Adrenal gland (tissue), 19 donors: ENCODE measurements around the gene PZP. TPM values are rescaled to one million over a fixed set of nuclear protein-coding genes. Genes with fewer than 3 reads are reported as not detected.

Source experiments
- DNase-seq, 7 donors: peaks; one replicate each; pipeline ENCODE4 v3.0.0-alpha.2; 2019 to 2020
- H3K27ac ChIP-seq, 5 donors: fragments of 200-600 bp; sonication (generic) in 4 of 5; 1 replicate in 3 of 5; 2 replicates in 2 of 5; pipeline versions ENCODE4 v1.5.1 to v1.8.0; 2016 to 2020; ENCODE audit warnings: mild to moderate bottlenecking in 1 of 5
- H3K27me3 ChIP-seq: fragments of 200-600 bp; 2 replicates; pipeline ENCODE4 v1.8.0; 2021
- H3K36me3 ChIP-seq, 2 donors: fragments of 200-600 bp; replicated peaks in 1 of 2; 1 replicate in 1 of 2; 2 replicates in 1 of 2; pipeline versions ENCODE4 v1.5.1 to v1.8.0; 2018 to 2022
- H3K4me1 ChIP-seq, 2 donors: fragments of 200-600 bp; replicated peaks in 1 of 2; 1 replicate in 1 of 2; 2 replicates in 1 of 2; pipeline versions ENCODE4 v1.5.1 to v1.8.0; 2018 to 2021
- H3K4me3 ChIP-seq, 4 donors: fragments of 200-600 bp; sonication (generic) in 3 of 4; one replicate each; pipeline ENCODE4 v1.5.1; 2016 to 2018
- H3K9me3 ChIP-seq, 3 donors: fragments of 200-600 bp; sonication (generic) in 1 of 3; replicated peaks in 1 of 3; 1 replicate in 2 of 3; 2 replicates in 1 of 3; pipeline versions ENCODE4 v1.5.1 to v1.8.0; 2016 to 2021
- CTCF ChIP-seq, 6 experiments: fragments of 450-650 bp in 4 of 6; fragments of 200-600 bp in 2 of 6; sonication (generic) in 1 of 6; IDR thresholded peaks; 1 replicate in 5 of 6; 2 replicates in 1 of 6; pipeline versions ENCODE4 v1.5.1 to v1.8.0; 2016 to 2021; ENCODE audit warnings: antibody characterized with exemption in 6 of 6, mild to moderate bottlenecking in 2 of 6, moderate library complexity in 1 of 6
- POLR2A ChIP-seq, 2 donors: fragments of 450-650 bp; IDR thresholded peaks; one replicate each; pipeline ENCODE4 v1.6.1; 2017; ENCODE audit warnings: antibody characterized with exemption in 2 of 2, mild to moderate bottlenecking in 2 of 2, moderate library complexity in 1 of 2
- WGBS, 4 donors: extraction: QIAGEN DNeasy Blood & Tissue Kit in 2 of 4; methylation state at CpG; one replicate each; pipeline versions ENCODE4 v1.1.5 to v1.1.7; 2013 to 2017; 5-methylcytosine and 5-hydroxymethylcytosine counted together
- intact Hi-C, 2 donors: fragments of 100-400 bp; cut with DNase I; formaldehyde crosslinking; loops; one replicate each; pipeline versions ENCODE4 v1.14.1 to v1.15.0; 2022 to 2023
- long read RNA-seq, 10 donors: library from polyadenylated mRNA in 3 of 10; unstranded in 2 of 10; stranded (forward) in 1 of 10; transcript quantifications; one replicate each; pipeline ENCODE4 v2.0.0 and lab custom pipeline, GENCODE V29; 2021 to 2026
- polyA plus RNA-seq, 3 donors: library from polyadenylated mRNA; stranded (reverse); fragments of 200-250 nt in 2 of 3; fragments of 350-450 nt in 1 of 3; fragmentation: Illumina TruSeq in 1 of 3; extraction: RNeasy Lipid Tissue Mini Kit (QIAGEN cat#74804) in 1 of 3; gene quantifications; one replicate each; pipeline ENCODE4 v1.2.3, GENCODE V29; 2013 to 2014
- total RNA-seq, 9 donors: library from RNA; depleted of rRNA in 4 of 9; stranded (reverse); fragments of >200 nt in 4 of 9; fragments of 120-200 nt in 1 of 9; fragmentation: NEBNext Ultra II Directional in 1 of 9; extraction: Animal tissue kit (Norgen Biotek cat#: 25700) in 1 of 9; gene quantifications; one replicate each; pipeline versions ENCODE4 v1.1.0 to v1.2.4, GENCODE V29; 2013 to 2023
- donor health status: healthy with polysubstance abuse.
- donor health status: Bipolar disorder and iron deficiency.
- donor health status: DM: yes; HTN: yes; CAD: no.
- donor health status: DM: no; HTN: no; CAD: no.
- donor health status: DM: no; HTN: no; CAD: no.
- donor health status: DM: yes; HTN: yes; CAD: no.

Gene PZP
- total RNA-seq (under 1 TPM in 7 of 9 donors, not detected in 2; 0.08 to 0.95 (median 0.44) TPM), polyA plus RNA-seq (under 1 TPM; 0.17 to 0.70 (median 0.24) TPM)
- long read RNA-seq, donor 1, result 0 reads
- long read RNA-seq, donor 2, result 0 reads
- long read RNA-seq, donor 3, result 0 reads
- long read RNA-seq, donor 4, result 0 reads
- long read RNA-seq, donor 5, result 0 reads
- long read RNA-seq, donor 6, result 0 reads
- long read RNA-seq, donor 7, result 0 reads
- long read RNA-seq, donor 8, result 0 reads
- long read RNA-seq, donor 9, result 0 reads
- long read RNA-seq, donor 10, result 0 reads

- WGBS, 4 donors, result 89 to 94% (median 92%) methylated on average over 3 of the region's 3 CpGs
- intact Hi-C loops, result no loop called here
- TF ChIP-seq POLR2A (IDR thresholded peaks at IDR 0.05) (no peak), CTCF (IDR thresholded peaks at IDR 0.05) (no peak)
These were observed at the start of gene PZP for GRCh38 chr12:9208229-9208628. Gene PZP, minus strand, starts transcription at chr12:9208395. Its CDS starts 54 bp downstream, at chr12:9208341.

GRCh38 chr12:9256758-9257405, 48.7 kb upstream of the PZP start:
- Histone ChIP-seq H3K4me3 (no peak overlapping the region), H3K4me1 (peaks cover 0 to 3% of the 10 kb centered on the region in 2 donors), H3K27ac (no peak overlapping the region), H3K9me3 (no peaks in the 10 kb centered on the region), H3K36me3 (no peaks in the 10 kb centered on the region), H3K27me3 (no peaks in the 10 kb centered on the region)
- WGBS, 4 donors, result 46 to 71% (median 57%) methylated on average over 1 of the region's 1 CpG
- intact Hi-C loops, result no loop called here
- no peak for DNase-seq
- no peak for TF ChIP-seq POLR2A (IDR thresholded peaks at IDR 0.05)
- no peak for TF ChIP-seq CTCF (IDR thresholded peaks at IDR 0.05)

More at GRCh38 chr12:9208229-9208628, at the start of gene PZP:
- no peaks in the 10 kb centered on the region for H3K27me3 ChIP-seq
- H3K36me3 ChIP-seq, result no peaks in the 10 kb centered on the region
- peaks cover 0 to 5% (median 0%) of the 10 kb centered on the region in 3 donors for H3K9me3 ChIP-seq
- no peak within 1 kb of the TSS for H3K27ac ChIP-seq
- DNase-seq, result no peak
- H3K4me3 ChIP-seq, result no peak within 1 kb of the TSS
- H3K4me1 ChIP-seq, result no peaks in the 10 kb centered on the region

GRCh38 chr12:9256341-9256740, 48.1 kb upstream of the PZP start:
- intact Hi-C loops, result no loop called here
- no peak for DNase-seq
- no peak overlapping the region for H3K27ac ChIP-seq
- no peaks in the 10 kb centered on the region for H3K9me3 ChIP-seq
- no peaks in the 10 kb centered on the region for H3K27me3 ChIP-seq
- H3K4me1 ChIP-seq, result peaks cover 0 to 3% of the 10 kb centered on the region in 2 donors
- TF ChIP-seq CTCF (IDR thresholded peaks at IDR 0.05) (no peak), POLR2A (IDR thresholded peaks at IDR 0.05) (no peak)
- no peak overlapping the region for H3K4me3 ChIP-seq
- H3K36me3 ChIP-seq, result no peaks in the 10 kb centered on the region

GRCh38 chr12:9255837-9256236, 47.6 kb upstream of the PZP start:
- H3K9me3 ChIP-seq, result no peaks in the 10 kb centered on the region
- no peak overlapping the region for H3K27ac ChIP-seq
- no peak for DNase-seq
- WGBS, 4 donors, result 78 to 91% (median 85%) methylated on average over 2 of the region's 2 CpGs
- no peak overlapping the region for H3K4me3 ChIP-seq
- no peak for TF ChIP-seq POLR2A (IDR thresholded peaks at IDR 0.05)
- H3K27me3 ChIP-seq, result no peaks in the 10 kb centered on the region
- peaks cover 0 to 3% of the 10 kb centered on the region in 2 donors for H3K4me1 ChIP-seq
- intact Hi-C loops, result no loop called here
- no peaks in the 10 kb centered on the region for H3K36me3 ChIP-seq
